Ascending aorta (tissue), 2 donors: Measurements from ENCODE around the gene KRT32. TPM values are rescaled to one million over a fixed set of nuclear protein-coding genes. Genes with fewer than 3 reads are reported as not detected.

Experiments
- DNase-seq, 2 donors: peaks; one replicate each; pipeline ENCODE4 v3.0.0-alpha.2; 2019; ENCODE audit warnings: low spot score in 2 of 2
- H3K27ac ChIP-seq, 2 donors: fragments of 200-600 bp; sonication (generic); one replicate each; pipeline ENCODE4 v1.5.1; 2016 to 2017; ENCODE audit warnings: mild to moderate bottlenecking in 1 of 2
- H3K27me3 ChIP-seq: fragments of 200-600 bp; sonication (generic); one replicate; pipeline ENCODE4 v1.5.1; 2017
- H3K36me3 ChIP-seq, 2 donors: fragments of 200-600 bp; sonication (generic); one replicate each; pipeline ENCODE4 v1.5.1; 2016
- H3K4me1 ChIP-seq, 2 donors: fragments of 200-600 bp; sonication (generic); one replicate each; pipeline ENCODE4 v1.5.1; 2016 to 2017; ENCODE audit warnings: mild to moderate bottlenecking in 1 of 2
- H3K4me3 ChIP-seq, 2 donors: fragments of 200-600 bp; sonication (generic); one replicate each; pipeline ENCODE4 v1.5.1; 2016 to 2017; ENCODE audit warnings: mild to moderate bottlenecking in 1 of 2
- H3K9me3 ChIP-seq, 2 donors: fragments of 200-600 bp; sonication (generic); one replicate each; pipeline ENCODE4 v1.5.1; 2016
- intact Hi-C: fragments of 100-400 bp; cut with DNase I; formaldehyde crosslinking; loops from one replicate; pipeline ENCODE4 v1.15.1; 2023
- total RNA-seq: library from RNA; depleted of rRNA; stranded (reverse); fragments of >200 nt; gene quantifications from one replicate; pipeline ENCODE4 v1.1.0, GENCODE V29; 2016
- TF ChIP-seq, protein P1 (sequence below), 3 experiments: fragments of 200-600 bp in 2 of 3; fragments of 450-650 bp in 1 of 3; sonication (generic) in 2 of 3; IDR thresholded peaks; one replicate each; pipeline ENCODE4 v1.5.1; 2016 to 2019; ENCODE audit warnings: antibody characterized with exemption in 3 of 3, mild to moderate bottlenecking in 1 of 3, moderate library complexity in 1 of 3

The KRT32 gene
- total RNA-seq, 1 donor from 2014 or later: not detected

DNA sequence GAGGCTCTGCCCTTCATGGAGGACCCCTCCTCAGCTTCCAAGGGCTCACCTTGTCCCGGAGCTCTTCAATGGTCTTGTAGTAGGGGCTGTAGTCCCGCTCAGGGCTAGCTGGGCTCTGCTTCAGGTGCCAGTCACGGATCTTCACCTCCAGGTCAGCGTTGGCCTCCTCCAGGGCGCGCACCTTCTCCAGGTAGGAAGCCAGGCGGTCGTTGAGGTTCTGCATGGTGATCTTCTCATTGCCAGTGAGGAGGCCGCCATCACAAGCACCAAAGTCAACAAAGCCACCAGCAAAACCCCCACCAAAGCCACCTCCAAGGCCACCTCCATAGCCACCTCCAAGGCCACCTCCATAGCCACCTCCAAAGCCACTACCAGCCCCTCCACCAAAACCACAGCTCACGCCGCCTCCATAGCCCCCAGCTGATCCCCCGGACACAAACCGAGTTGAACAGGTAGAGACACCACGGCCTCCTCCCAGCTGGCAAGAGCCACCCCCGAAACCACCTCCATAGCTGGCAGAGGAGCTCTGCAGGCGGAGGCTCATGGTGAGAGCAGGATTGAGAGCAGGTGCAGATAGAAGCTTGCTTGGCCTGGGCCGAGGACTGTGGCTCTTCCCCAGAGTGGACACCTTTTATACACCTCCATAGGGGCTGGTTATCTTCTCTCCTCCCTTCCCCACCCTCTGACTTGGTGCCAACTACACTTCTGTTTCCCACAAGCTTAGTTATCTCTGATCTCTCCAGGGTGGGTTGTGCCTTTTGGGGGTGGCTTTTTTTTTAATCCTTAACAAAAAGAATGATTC lies 38.0 kb upstream of the KRT32 start, which contains the start of gene KRT13:
TSS of gene KRT13 (minus strand) at position 606 of the 802 bp plus-strand sequence. CDS start at position 544, 62 bp downstream.
- intact Hi-C loops: no loop called here
- TF ChIP-seq, protein P1, sequence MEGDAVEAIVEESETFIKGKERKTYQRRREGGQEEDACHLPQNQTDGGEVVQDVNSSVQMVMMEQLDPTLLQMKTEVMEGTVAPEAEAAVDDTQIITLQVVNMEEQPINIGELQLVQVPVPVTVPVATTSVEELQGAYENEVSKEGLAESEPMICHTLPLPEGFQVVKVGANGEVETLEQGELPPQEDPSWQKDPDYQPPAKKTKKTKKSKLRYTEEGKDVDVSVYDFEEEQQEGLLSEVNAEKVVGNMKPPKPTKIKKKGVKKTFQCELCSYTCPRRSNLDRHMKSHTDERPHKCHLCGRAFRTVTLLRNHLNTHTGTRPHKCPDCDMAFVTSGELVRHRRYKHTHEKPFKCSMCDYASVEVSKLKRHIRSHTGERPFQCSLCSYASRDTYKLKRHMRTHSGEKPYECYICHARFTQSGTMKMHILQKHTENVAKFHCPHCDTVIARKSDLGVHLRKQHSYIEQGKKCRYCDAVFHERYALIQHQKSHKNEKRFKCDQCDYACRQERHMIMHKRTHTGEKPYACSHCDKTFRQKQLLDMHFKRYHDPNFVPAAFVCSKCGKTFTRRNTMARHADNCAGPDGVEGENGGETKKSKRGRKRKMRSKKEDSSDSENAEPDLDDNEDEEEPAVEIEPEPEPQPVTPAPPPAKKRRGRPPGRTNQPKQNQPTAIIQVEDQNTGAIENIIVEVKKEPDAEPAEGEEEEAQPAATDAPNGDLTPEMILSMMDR (IDR thresholded peaks at IDR 0.05): no peak
- no peaks in the 10 kb centered on the region for H3K27me3 ChIP-seq
- H3K4me3 ChIP-seq: no peak within 1 kb of the TSS
- no peaks in the 10 kb centered on the region for H3K36me3 ChIP-seq
- H3K9me3 ChIP-seq: no peaks in the 10 kb centered on the region
- no peak within 1 kb of the TSS for H3K27ac ChIP-seq
- no peaks in the 10 kb centered on the region for H3K4me1 ChIP-seq
- DNase-seq: no peak

DNA sequence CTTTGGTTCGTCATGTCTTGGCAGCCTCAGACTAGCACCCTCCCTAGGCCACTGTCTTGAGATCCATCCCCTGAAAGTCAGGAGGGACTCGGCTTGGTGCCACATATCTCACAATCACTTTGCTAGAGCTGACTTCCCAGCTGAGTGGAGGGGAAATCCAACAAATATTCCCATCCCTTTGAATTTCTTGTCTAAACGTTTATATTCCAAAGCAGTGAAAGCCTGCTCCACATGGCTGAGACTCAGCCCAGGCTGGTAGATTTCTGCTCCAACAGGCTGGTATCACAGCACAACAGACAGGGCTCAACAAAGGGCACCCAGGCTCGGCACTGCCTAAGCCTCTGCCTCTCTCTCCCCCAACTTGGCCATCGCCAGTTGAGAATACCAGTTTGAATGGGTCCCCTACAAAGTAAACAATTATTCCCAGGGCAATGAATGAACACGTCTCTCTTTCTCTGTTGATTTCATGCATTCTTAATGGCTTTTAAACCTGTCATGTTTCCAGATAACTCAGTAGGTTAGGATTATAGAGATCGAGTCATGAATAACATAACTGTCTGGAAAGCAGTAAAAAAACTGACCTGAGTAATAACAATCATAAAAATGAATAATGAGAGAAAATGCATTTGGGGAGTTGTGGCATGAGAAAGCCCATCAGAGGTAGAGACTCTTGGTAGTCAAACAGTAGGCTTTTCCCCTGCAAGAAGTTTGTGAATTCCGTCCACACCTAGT lies 37.2 kb upstream of the KRT32 start:
- intact Hi-C loops: no loop called here
- TF ChIP-seq, protein P1 (IDR thresholded peaks at IDR 0.05): no peak

DNA sequence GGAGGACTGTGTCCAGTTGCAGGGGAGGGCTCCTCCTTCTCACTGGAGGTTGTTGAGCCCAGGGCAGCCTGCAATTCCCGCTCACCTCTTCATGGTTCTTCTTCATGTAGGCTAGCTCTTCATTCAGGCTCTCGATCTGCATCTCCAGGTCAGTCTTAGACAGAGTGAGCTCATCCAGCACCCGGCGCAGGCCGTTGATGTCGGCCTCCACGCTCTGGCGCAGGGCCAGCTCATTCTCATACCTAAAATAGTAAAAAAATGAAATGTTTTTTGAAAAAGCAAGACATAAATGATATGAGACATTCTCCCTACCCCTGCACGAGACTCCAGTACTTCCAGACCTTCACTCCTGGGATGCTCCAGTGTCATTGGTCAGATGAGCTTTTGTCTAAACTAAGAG lies 36.0 kb upstream of the KRT32 start:
- Histone ChIP-seq H3K27ac (no peak overlapping the region), H3K4me1 (no peaks in the 10 kb centered on the region), H3K36me3 (no peaks in the 10 kb centered on the region), H3K9me3 (no peaks in the 10 kb centered on the region), H3K4me3 (no peak overlapping the region), H3K27me3 (no peaks in the 10 kb centered on the region)
- TF ChIP-seq, protein P1 (IDR thresholded peaks at IDR 0.05): no peak
- intact Hi-C loops: no loop called here
- DNase-seq: no peak

More for the DNA sequence above, 37.2 kb upstream of the KRT32 start:
- DNase-seq: no peak
- Histone ChIP-seq H3K27ac (no peak overlapping the region), H3K27me3 (no peaks in the 10 kb centered on the region), H3K36me3 (no peaks in the 10 kb centered on the region), H3K9me3 (no peaks in the 10 kb centered on the region), H3K4me3 (no peak overlapping the region), H3K4me1 (no peaks in the 10 kb centered on the region)

DNA sequence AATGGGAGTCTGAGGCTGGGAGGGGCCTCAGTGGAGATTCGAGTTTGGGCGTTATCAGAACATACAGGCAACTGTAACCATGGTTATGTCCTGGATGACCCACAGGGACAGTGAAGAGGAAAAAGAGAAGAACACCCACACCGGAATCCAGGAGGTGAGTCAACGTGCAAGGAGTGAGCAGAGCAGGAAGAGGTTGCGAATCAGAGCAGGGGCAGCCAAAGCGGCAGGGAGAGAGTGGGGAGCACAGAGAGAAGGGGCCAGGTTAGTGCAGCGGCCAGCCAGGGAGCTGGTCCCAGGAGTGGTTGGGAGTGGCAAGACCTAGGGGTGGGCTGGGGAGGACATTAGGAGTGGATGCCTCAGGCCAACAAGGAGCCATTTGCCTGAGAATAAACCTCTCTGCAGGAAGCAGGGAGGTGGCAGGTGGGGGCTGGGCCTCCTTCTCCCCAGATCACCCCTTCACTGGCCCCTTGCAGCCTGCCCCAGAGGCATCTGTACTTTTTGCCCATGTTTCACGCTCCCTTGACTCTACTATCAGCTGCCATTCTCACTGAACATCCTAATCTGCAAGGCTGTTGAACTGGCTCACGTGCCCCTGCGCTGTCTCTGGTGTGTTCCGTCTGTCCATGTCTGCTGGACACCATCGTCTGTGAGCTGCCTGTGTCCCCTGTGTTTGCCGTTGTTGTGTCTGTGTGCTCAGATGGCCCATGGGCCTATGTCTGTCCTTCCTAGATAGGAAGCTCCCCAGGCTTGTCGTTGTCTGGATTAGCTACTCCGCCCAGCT lies 33.1 kb upstream of the KRT32 start:
- DNase-seq: no peak
- H3K4me1 ChIP-seq: no peaks in the 10 kb centered on the region
- intact Hi-C loops: no loop called here
- no peaks in the 10 kb centered on the region for H3K36me3 ChIP-seq
- TF ChIP-seq, protein P1 (IDR thresholded peaks at IDR 0.05): no peak
- H3K27ac ChIP-seq: no peak overlapping the region
- no peak overlapping the region for H3K4me3 ChIP-seq
- no peaks in the 10 kb centered on the region for H3K9me3 ChIP-seq
- no peaks in the 10 kb centered on the region for H3K27me3 ChIP-seq

DNA sequence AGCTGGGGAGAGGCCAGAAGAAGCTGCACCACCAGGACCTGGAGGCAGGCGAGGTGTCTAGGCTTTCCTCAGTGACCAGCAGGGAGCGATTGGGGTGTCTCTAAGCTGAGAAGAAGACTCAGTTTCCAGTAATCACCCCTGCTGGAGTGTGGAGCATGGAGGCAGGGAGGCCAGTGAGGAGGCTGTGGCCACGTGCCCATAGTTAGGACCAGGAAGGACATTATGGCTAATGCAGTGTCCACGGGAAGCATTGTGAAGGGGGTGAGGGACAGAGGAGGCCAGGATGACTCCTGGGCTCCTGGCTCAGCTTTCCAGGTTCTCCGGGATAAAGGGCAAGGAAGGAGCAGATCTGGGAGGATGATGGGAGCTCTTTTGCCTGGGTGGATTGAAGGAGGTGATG lies 32.5 kb upstream of the KRT32 start:
- no peaks in the 10 kb centered on the region for H3K4me1 ChIP-seq
- no peak for DNase-seq
- no peaks in the 10 kb centered on the region for H3K27me3 ChIP-seq
- H3K27ac ChIP-seq: no peak overlapping the region
- TF ChIP-seq, protein P1 (IDR thresholded peaks at IDR 0.05): no peak
- intact Hi-C loops: no loop called here
- no peaks in the 10 kb centered on the region for H3K9me3 ChIP-seq
- H3K4me3 ChIP-seq: no peak overlapping the region
- H3K36me3 ChIP-seq: no peaks in the 10 kb centered on the region
